ENCODE data around the gene ID2. TPM values are rescaled to one million over a fixed set of nuclear protein-coding genes. Genes with fewer than 3 reads are reported as not detected.

ID2 gene
- polyA plus RNA-seq, 1 donor, result 449 TPM

DNA sequence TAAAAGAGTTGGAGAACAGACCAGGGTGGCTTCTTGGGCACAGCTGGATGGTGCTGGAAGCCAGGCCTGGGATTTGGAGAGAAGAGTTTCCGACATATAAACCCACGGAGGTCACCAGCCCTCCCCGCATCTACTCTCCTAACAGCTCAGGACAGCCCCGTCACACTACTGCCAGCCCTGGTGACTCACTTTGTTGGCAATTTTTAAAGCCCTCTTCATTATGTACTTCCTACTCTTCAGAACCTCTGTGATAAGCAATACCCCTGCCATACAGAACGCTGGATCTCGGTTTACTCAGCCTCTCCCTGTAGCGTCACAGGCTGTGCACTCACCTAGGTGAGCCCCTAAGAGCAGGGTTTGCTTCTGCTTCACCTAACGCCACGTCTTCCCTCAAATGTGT lies 48.1 kb downstream of the ID2 start:
- Histone ChIP-seq H3K36me3 (ENCODE audit: control insufficient read depth, insufficient read depth, low read length) (peaks cover 56% of the 10 kb centered on the region), H3K27ac (ENCODE audit: low read length) (no peak overlapping the region), H3K4me3 (ENCODE audit: low read length) (no peak overlapping the region), H3K4me1 (ENCODE audit: control insufficient read depth, insufficient read depth, low read length) (no peaks in the 10 kb centered on the region), H3K27me3 (ENCODE audit: control insufficient read depth, insufficient read depth, low read length) (no peaks in the 10 kb centered on the region), H3K9me3 (ENCODE audit: control insufficient read depth, low read depth, low read length) (no peaks in the 10 kb centered on the region)
- no CpG with 5 or more reads among the region's 9 CpGs for WGBS (ENCODE audit: insufficient coverage, low lambda C conversion rate)
- DNase-seq, result peak; percentile 12 to 37

DNA sequence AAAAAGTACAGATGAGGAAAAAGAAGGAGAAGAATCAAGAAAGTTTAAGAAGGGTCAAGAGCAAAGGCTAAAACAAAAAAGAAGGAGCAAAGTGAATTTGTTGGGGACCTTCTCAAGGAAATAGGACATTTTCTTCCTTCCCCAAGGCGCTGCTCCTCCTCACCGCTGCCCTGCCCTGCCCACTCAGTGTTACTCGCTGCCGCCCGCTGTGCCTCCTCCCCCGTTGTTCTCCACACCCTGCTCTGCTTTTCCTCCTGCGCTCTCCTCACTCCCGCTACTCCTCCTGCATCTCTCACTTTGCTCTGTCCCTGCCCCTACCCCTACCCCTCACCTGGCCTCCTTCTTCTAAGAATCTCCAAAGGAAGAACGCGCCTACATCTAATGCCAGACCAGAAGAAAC lies 50.7 kb downstream of the ID2 start:
- Histone ChIP-seq H3K27ac (ENCODE audit: low read length) (no peak overlapping the region), H3K4me1 (ENCODE audit: control insufficient read depth, insufficient read depth, low read length) (no peaks in the 10 kb centered on the region), H3K36me3 (ENCODE audit: control insufficient read depth, insufficient read depth, low read length) (peaks cover 62% of the 10 kb centered on the region), H3K27me3 (ENCODE audit: control insufficient read depth, insufficient read depth, low read length) (no peaks in the 10 kb centered on the region), H3K4me3 (ENCODE audit: low read length) (no peak overlapping the region), H3K9me3 (ENCODE audit: control insufficient read depth, low read depth, low read length) (no peaks in the 10 kb centered on the region)
- 100% methylated on average over 5 of the region's 10 CpGs for WGBS (ENCODE audit: insufficient coverage, low lambda C conversion rate)
- DNase-seq, result no peak

Other genes with a start within 250 kb of the ID2 start
- 52.9 TPM for gene KIDINS220, start 155.6 kb downstream of the ID2 start, polyA plus RNA-seq